A549 (cell line): ENCODE data around the gene DEPDC1B. TPM values are rescaled to one million over a fixed set of nuclear protein-coding genes. Genes with fewer than 3 reads are reported as not detected.

Experiments used
- ATAC-seq, 2 experiments: fragments of 200-7000 bp in 1 of 2; fragments of >200 bp in 1 of 2; cut with Nextera tagmentation in 1 of 2; cut with Tn5 transposase in 1 of 2; 3 replicates each; pipeline versions ENCODE4 v1.8.0 to v1.9.1; 2018 to 2020; ENCODE audit warnings: mild to moderate bottlenecking in 1 of 2, moderate library complexity in 1 of 2
- CTCF ChIA-PET: fragments of 300-600 bp; sonication (Branson Sonifier 250); formaldehyde crosslinking; extraction: SDS; loops from one replicate; lab custom pipeline; 2021; ENCODE audit warnings: antibody characterized with exemption, inconsistent platforms; lab: Yijun Ruan, JAX
- POLR2A ChIA-PET: fragments of 350-600 bp; formaldehyde crosslinking; extraction: SDS; loops from one replicate; lab custom pipeline; 2021; ENCODE audit warnings: antibody characterized with exemption, inconsistent platforms; lab: Yijun Ruan, JAX
- DNase-seq, 2 experiments: peaks; one replicate each; pipeline versions ENCODE4 v3.0.0 to v3.0.0-alpha.2; 2011 to 2016; ENCODE audit warnings: low read depth in 1 of 2, low spot score in 1 of 2
- FAIRE-seq: peaks from 2 replicates; lab custom pipeline; 2011; peaks lifted over from hg19 to GRCh38; lab: Jason Lieb, UNC
- H3K27ac ChIP-seq, 2 experiments: fragments of >200 bp; sonication (Bioruptor Twin); formaldehyde crosslinking; 3 replicates each; pipeline ENCODE4 v1.5.1; 2016 to 2017
- H3K4me1 ChIP-seq: fragments of >200 bp; sonication (Bioruptor Twin); formaldehyde crosslinking; 3 replicates; pipeline ENCODE4 v1.6.1; 2016
- H3K4me2 ChIP-seq: fragments of >200 bp; sonication (Bioruptor Twin); formaldehyde crosslinking; 3 replicates; pipeline ENCODE4 v1.6.1; 2016
- H3K4me3 ChIP-seq: fragments of >200 bp; sonication (Bioruptor Twin); formaldehyde crosslinking; 3 replicates; pipeline ENCODE4 v1.5.1; 2016
- H3K9me3 ChIP-seq: fragments of >200 bp; sonication (Bioruptor Twin); formaldehyde crosslinking; 3 replicates; pipeline ENCODE4 v1.6.1; 2016
- BHLHE40 ChIP-seq: IDR thresholded peaks from 2 replicates; pipeline ENCODE4 v1.6.1; 2012; ENCODE audit warnings: low read depth, low read length, inconsistent platforms
- CBX2 ChIP-seq: fragments of 200-600 bp; sonication (generic); IDR thresholded peaks from 2 replicates; pipeline ENCODE4 v1.6.1; 2016; ENCODE audit warnings: low read depth, mild to moderate bottlenecking, borderline replicate concordance
- CBX8 ChIP-seq: fragments of 200-600 bp; sonication (generic); IDR thresholded peaks from 2 replicates; pipeline ENCODE4 v1.6.1; 2016
- CEBPB ChIP-seq, 2 experiments: fragments of >200 bp in 1 of 2; sonication (Bioruptor Twin) in 1 of 2; formaldehyde crosslinking in 1 of 2; IDR thresholded peaks; 2 replicates each; pipeline ENCODE4 v1.6.1; 2012 to 2016
- CHD4 ChIP-seq: fragments of 200-600 bp; sonication (generic); IDR thresholded peaks from 2 replicates; pipeline ENCODE4 v1.6.1; 2016; ENCODE audit warnings: antibody characterized with exemption, mild to moderate bottlenecking, borderline replicate concordance
- CTCF ChIP-seq: fragments of >200 bp; sonication (Bioruptor Twin); formaldehyde crosslinking; IDR thresholded peaks from 3 replicates; pipeline ENCODE4 v1.5.1; 2016
- EHMT2 ChIP-seq: fragments of 200-600 bp; sonication (generic); IDR thresholded peaks from 2 replicates; pipeline ENCODE4 v1.6.1; 2016; ENCODE audit warnings: antibody characterized with exemption, low read depth, mild to moderate bottlenecking, moderate library complexity
- ELK1 ChIP-seq: fragments of 150-350 bp; IDR thresholded peaks from 2 replicates; pipeline ENCODE4 v1.6.1; 2014; ENCODE audit warnings: low read depth, mild to moderate bottlenecking, low read length
- FOSL2 ChIP-seq, 2 experiments: fragments of 450-650 bp in 1 of 2; fragments of >200 bp in 1 of 2; sonication (Bioruptor Twin) in 1 of 2; formaldehyde crosslinking; IDR thresholded peaks; 2 replicates each; pipeline versions ENCODE4 v1.5.0 to v1.6.1; 2016 to 2020; ENCODE audit warnings: mild to moderate bottlenecking in 1 of 2, moderate library complexity in 1 of 2
- FOXS1 ChIP-seq: fragments of 250-450 bp; sonication (Bioruptor Pico); IDR thresholded peaks from 2 replicates; pipeline ENCODE4 v1.5.0; 2020; ENCODE audit warnings: mild to moderate bottlenecking, moderate library complexity
- HDAC2 ChIP-seq: fragments of 200-600 bp; sonication (generic); IDR thresholded peaks from 2 replicates; pipeline ENCODE4 v1.6.1; 2016
- HMGXB4 ChIP-seq: fragments of 250-450 bp; sonication (Bioruptor Pico); IDR thresholded peaks from 2 replicates; pipeline ENCODE4 v1.5.0; 2021; ENCODE audit warnings: mild to moderate bottlenecking, moderate library complexity, borderline replicate concordance
- HOXA7 ChIP-seq: fragments of 250-450 bp; sonication (Bioruptor Pico); IDR thresholded peaks from 2 replicates; pipeline ENCODE4 v1.5.0; 2020; ENCODE audit warnings: mild to moderate bottlenecking, moderate library complexity
- JUN ChIP-seq, 2 experiments: fragments of >200 bp; sonication (Bioruptor Twin); formaldehyde crosslinking; IDR thresholded peaks; 2 replicates in 1 of 2; 3 replicates in 1 of 2; pipeline ENCODE4 v1.6.1; 2016 to 2017
- KDM5A ChIP-seq: fragments of 200-600 bp; sonication (generic); IDR thresholded peaks from 2 replicates; pipeline ENCODE4 v1.6.1; 2016; ENCODE audit warnings: antibody characterized with exemption, mild to moderate bottlenecking
- MAFK ChIP-seq: fragments of 450-650 bp; IDR thresholded peaks from 2 replicates; pipeline ENCODE4 v1.6.1; 2014; ENCODE audit not compliant: partially characterized antibody
- MAX ChIP-seq: IDR thresholded peaks from 2 replicates; pipeline ENCODE4 v1.6.1; 2012
- NFE2L2 ChIP-seq: fragments of 150-350 bp; conservative IDR thresholded peaks from 2 replicates; pipeline ENCODE4 v1.6.1; 2014; ENCODE audit warnings: low read length
- NR3C1 ChIP-seq: fragments of >200 bp; sonication (Bioruptor Twin); formaldehyde crosslinking; IDR thresholded peaks from 3 replicates; pipeline ENCODE4 v1.6.1; 2017
- POLR2A ChIP-seq: IDR thresholded peaks from 2 replicates; pipeline ENCODE4 v1.6.1; 2012; ENCODE audit warnings: mild to moderate bottlenecking, low read length
- POLR2AphosphoS2 ChIP-seq: conservative IDR thresholded peaks from 2 replicates; pipeline ENCODE4 v1.6.1; 2012; ENCODE audit warnings: low read length, improper control_type of control experiment, inconsistent platforms
- RNF2 ChIP-seq: fragments of 200-600 bp; sonication (generic); IDR thresholded peaks from 2 replicates; pipeline ENCODE4 v1.6.1; 2016; ENCODE audit warnings: low read depth, mild to moderate bottlenecking, antibody characterized with exemption, moderate library complexity, borderline replicate concordance
- TFCP2L1 ChIP-seq: fragments of 250-450 bp; sonication (Bioruptor Pico); IDR thresholded peaks from 2 replicates; pipeline ENCODE4 v1.5.0; 2021; ENCODE audit warnings: mild to moderate bottlenecking
- ZNF302 ChIP-seq: fragments of 250-450 bp; sonication (Bioruptor Pico); IDR thresholded peaks from 2 replicates; pipeline ENCODE4 v1.9.0; 2021; ENCODE audit warnings: inconsistent platforms, mild to moderate bottlenecking, moderate library complexity
- WGBS: methylation state at CpG from one replicate; pipeline ENCODE4 v1.1.6; 2017; ENCODE audit errors: missing lambda C conversion rate; 5-methylcytosine and 5-hydroxymethylcytosine counted together
- polyA plus RNA-seq, 4 experiments: library from polyadenylated mRNA; depleted of rRNA in 3 of 4; stranded (reverse); fragments of >200 nt; fragmentation: RNase III in 1 of 4; extraction: RNeasy Plus Mini Kit Qiagen cat#74134 plus additional on column Dnase treatment in 1 of 4; gene quantifications; 2 replicates in 3 of 4; 3 replicates in 1 of 4; pipeline ENCODE4 v1.2.3, GENCODE V29; 2011 to 2017

DEPDC1B gene
- polyA plus RNA-seq, 2 of the 4 experiments (the other 2 are of a cell fraction) = 17.4 to 34.8 TPM

- FAIRE-seq = no peak
- no peaks in the 10 kb centered on the region for H3K9me3 ChIP-seq
- peaks cover 19% of the 10 kb centered on the region for H3K4me1 ChIP-seq
- TF ChIP-seq FOXS1 (CRISPR knock-in tag) (no peak), BHLHE40 (no peak), NR3C1 (no peak), MAFK (peak; percentile 87)
- no peak overlapping the region for H3K4me3 ChIP-seq
- ATAC-seq = no peak
- ChIA-PET POLR2A (no interaction called here), CTCF (interaction anchor here (2.1 to 2.5 kb wide), 2 partner anchors 863 to 1260 kb away, joined by 8 to 10 read pairs; no protein-coding TSS in a partner anchor)
- WGBS = 90% methylated on average over 2 of the region's 2 CpGs
- no peak overlapping the region for H3K27ac ChIP-seq
- no peak for DNase-seq
- H3K4me2 ChIP-seq = no peak overlapping the region
Measured at GRCh38 chr5:60673334-60673733, 26.6 kb downstream of the DEPDC1B start.

GRCh38 chr5:60672693-60673264 is 27.2 kb downstream of the DEPDC1B start:
- 97% methylated on average over 3 of the region's 3 CpGs for WGBS
- FAIRE-seq = no peak

GRCh38 chr5:60671899-60672692 is 27.9 kb downstream of the DEPDC1B start:
- ATAC-seq (no peak), FAIRE-seq (no peak), DNase-seq (no peak)
- WGBS = 90% methylated on average over 6 of the region's 6 CpGs
- Histone ChIP-seq H3K9me3 (no peaks in the 10 kb centered on the region), H3K27ac (no peak overlapping the region), H3K4me1 (peaks cover 8% of the 10 kb centered on the region), H3K4me2 (no peak overlapping the region), H3K4me3 (no peak overlapping the region)
- ChIA-PET CTCF (no interaction called here), POLR2A (no interaction called here)
- TF ChIP-seq POLR2A (no peak), BHLHE40 (no peak), TFCP2L1 (CRISPR knock-in tag) (no peak), HDAC2 (no peak), NFE2L2 (no peak), KDM5A (no peak), HOXA7 (CRISPR knock-in tag) (no peak), CEBPB (IDR thresholded peaks at IDR 0.05) (no peak), MAX (no peak), RNF2 (no peak), FOSL2 (IDR thresholded peaks at IDR 0.05) (no peak), FOSL2 (CRISPR knock-in tag; IDR thresholded peaks at IDR 0.05) (no peak)

More at GRCh38 chr5:60672693-60673264, 27.2 kb downstream of the DEPDC1B start:
- DNase-seq = no peak
- Histone ChIP-seq H3K4me3 (no peak overlapping the region), H3K4me1 (peaks cover 14% of the 10 kb centered on the region), H3K4me2 (no peak overlapping the region), H3K9me3 (no peaks in the 10 kb centered on the region), H3K27ac (no peak overlapping the region)
- CTCF ChIA-PET = interaction anchor here (2.1 to 2.5 kb wide), 2 partner anchors 862 to 1261 kb away, joined by 8 to 10 read pairs; no protein-coding TSS in a partner anchor
- TF ChIP-seq MAFK (no peak), POLR2AphosphoS2 (no peak)
- ATAC-seq = no peak
- POLR2A ChIA-PET = no interaction called here

GRCh38 chr5:60670749-60671148 is 29.2 kb downstream of the DEPDC1B start:
- Histone ChIP-seq H3K4me1 (peaks cover 8% of the 10 kb centered on the region), H3K4me3 (no peak overlapping the region), H3K9me3 (no peaks in the 10 kb centered on the region), H3K4me2 (no peak overlapping the region), H3K27ac (no peak overlapping the region)
- WGBS = 75% methylated on average over 2 of the region's 2 CpGs
- no peak for FAIRE-seq
- ChIA-PET POLR2A (no interaction called here), CTCF (interaction anchor here (1.5 to 3.2 kb wide), 2 partner anchors 16 to 860 kb away, joined by 3 to 30 read pairs; no protein-coding TSS in a partner anchor)
- DNase-seq = no peak
- ATAC-seq = no peak
- no peak for TF ChIP-seq JUN (IDR thresholded peaks at IDR 0.05)
- no peak for TF ChIP-seq ZNF302
- no peak for TF ChIP-seq EHMT2
- no peak for TF ChIP-seq ELK1
- no peak for TF ChIP-seq CTCF
- TF ChIP-seq MAX = no peak
- no peak for TF ChIP-seq POLR2AphosphoS2
- no peak for TF ChIP-seq HOXA7 (CRISPR knock-in tag)
- no peak for TF ChIP-seq CBX2
- TF ChIP-seq CHD4 = no peak
- no peak for TF ChIP-seq CBX8
- TF ChIP-seq HMGXB4 (CRISPR knock-in tag) = no peak
